ENCODE data around the gene MALRD1.

Gene MALRD1

DNA sequence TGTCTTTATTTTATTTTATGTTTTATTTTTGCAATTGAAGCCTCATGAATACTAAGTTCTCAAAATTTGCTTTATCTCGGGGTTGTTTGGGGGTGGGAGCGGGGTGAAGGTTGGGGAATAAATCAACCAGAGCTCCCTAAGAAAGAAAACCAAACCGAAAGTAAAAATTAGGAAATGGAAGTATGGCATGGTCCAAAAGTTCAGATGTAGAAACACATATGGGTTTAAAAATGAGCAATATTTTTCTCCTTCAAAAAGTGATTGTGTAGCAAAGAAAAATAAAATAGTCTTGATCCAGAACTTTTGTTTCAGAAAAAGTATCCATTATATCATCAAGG, 590.3 kb downstream of the MALRD1 start:
- TF ChIP-seq TAF1 (IDR thresholded peaks at IDR 0.05; ENCODE audit: borderline replicate concordance, insufficient read depth, low read length) = no peak
- TF ChIP-seq, protein P1, sequence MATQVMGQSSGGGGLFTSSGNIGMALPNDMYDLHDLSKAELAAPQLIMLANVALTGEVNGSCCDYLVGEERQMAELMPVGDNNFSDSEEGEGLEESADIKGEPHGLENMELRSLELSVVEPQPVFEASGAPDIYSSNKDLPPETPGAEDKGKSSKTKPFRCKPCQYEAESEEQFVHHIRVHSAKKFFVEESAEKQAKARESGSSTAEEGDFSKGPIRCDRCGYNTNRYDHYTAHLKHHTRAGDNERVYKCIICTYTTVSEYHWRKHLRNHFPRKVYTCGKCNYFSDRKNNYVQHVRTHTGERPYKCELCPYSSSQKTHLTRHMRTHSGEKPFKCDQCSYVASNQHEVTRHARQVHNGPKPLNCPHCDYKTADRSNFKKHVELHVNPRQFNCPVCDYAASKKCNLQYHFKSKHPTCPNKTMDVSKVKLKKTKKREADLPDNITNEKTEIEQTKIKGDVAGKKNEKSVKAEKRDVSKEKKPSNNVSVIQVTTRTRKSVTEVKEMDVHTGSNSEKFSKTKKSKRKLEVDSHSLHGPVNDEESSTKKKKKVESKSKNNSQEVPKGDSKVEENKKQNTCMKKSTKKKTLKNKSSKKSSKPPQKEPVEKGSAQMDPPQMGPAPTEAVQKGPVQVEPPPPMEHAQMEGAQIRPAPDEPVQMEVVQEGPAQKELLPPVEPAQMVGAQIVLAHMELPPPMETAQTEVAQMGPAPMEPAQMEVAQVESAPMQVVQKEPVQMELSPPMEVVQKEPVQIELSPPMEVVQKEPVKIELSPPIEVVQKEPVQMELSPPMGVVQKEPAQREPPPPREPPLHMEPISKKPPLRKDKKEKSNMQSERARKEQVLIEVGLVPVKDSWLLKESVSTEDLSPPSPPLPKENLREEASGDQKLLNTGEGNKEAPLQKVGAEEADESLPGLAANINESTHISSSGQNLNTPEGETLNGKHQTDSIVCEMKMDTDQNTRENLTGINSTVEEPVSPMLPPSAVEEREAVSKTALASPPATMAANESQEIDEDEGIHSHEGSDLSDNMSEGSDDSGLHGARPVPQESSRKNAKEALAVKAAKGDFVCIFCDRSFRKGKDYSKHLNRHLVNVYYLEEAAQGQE (IDR thresholded peaks at IDR 0.05; ENCODE audit: insufficient read depth in 1 of 2, low read depth in 2 of 2, low read length in 2 of 2) = no peak
- no peak for TF ChIP-seq SIN3A (IDR thresholded peaks at IDR 0.05; ENCODE audit: borderline replicate concordance, insufficient read depth, low read length)
- TF ChIP-seq POLR2AphosphoS5 (IDR thresholded peaks at IDR 0.05; ENCODE audit: low read depth, low read length) = no peak
- TF ChIP-seq FOXP2 (optimal IDR thresholded peaks at IDR 0.05; ENCODE audit: borderline replicate concordance, extremely low read depth, extremely low read length, insufficient read depth) = no peak

DNA sequence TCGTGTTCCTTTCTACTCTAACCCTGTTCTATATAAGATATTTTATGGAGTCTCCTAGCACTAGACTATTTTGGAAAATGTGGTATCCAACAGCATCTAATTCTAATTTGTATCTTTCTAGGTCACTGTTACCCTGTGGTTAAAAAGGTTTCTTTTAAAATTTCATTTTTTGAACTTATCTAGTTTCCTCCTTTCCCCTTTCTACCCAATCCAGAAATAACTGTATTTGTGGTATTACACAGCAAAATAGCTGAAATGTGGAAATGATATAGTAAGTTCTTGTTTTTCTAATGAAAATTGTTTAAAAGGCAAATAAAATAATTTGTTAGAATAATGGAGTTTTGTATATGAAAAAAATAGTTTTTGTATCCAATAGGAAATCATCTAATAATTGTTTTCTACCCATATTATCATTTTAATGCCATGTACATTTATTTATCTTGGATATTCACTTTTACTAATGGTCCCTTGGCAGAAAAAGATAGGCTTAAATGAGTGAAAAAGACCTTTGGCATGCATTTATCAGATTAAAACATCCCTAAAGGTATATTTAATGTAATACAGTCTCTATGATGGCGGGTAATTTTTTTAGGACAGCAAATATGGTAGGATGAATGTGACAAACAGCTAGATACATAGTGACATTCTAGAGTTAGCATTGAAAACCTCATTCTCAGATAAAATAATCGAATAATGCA, 592.1 kb downstream of the MALRD1 start:
- TF ChIP-seq SIN3A (IDR thresholded peaks at IDR 0.05; ENCODE audit: borderline replicate concordance, insufficient read depth, low read length) (no peak), TAF1 (IDR thresholded peaks at IDR 0.05; ENCODE audit: borderline replicate concordance, insufficient read depth, low read length) (no peak), FOXP2 (optimal IDR thresholded peaks at IDR 0.05; ENCODE audit: borderline replicate concordance, extremely low read depth, extremely low read length, insufficient read depth) (no peak), POLR2AphosphoS5 (IDR thresholded peaks at IDR 0.05; ENCODE audit: low read depth, low read length) (no peak)
- TF ChIP-seq, protein P1 (IDR thresholded peaks at IDR 0.05; ENCODE audit: insufficient read depth in 1 of 2, low read depth in 2 of 2, low read length in 2 of 2) = no peak

DNA sequence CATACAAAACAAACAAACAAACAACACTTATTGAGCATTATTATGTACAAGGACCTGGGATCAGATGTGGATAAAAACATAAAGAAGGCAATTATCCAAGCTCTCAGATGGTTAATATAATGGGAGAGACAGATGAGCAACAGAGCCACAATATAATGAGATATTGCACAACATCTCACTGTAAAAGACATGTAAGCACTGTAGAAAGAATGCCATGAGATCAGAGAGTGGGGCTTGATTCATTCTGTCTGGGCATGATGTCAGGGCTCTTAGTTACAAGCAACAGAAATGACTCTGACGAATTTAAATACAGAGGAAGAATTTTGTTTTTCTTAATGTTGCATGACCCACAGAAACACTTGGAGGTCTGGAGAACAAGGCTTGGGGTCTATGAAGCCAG, 602.9 kb downstream of the MALRD1 start:
- no peak for TF ChIP-seq SIN3A (IDR thresholded peaks at IDR 0.05; ENCODE audit: borderline replicate concordance, insufficient read depth, low read length)
- TF ChIP-seq FOXP2 (optimal IDR thresholded peaks at IDR 0.05; ENCODE audit: borderline replicate concordance, extremely low read depth, extremely low read length, insufficient read depth) = no peak
- TF ChIP-seq, protein P1 (IDR thresholded peaks at IDR 0.05; ENCODE audit: insufficient read depth in 1 of 2, low read depth in 2 of 2, low read length in 2 of 2) = no peak
- TF ChIP-seq POLR2AphosphoS5 (IDR thresholded peaks at IDR 0.05; ENCODE audit: low read depth, low read length) = no peak
- TF ChIP-seq TAF1 (IDR thresholded peaks at IDR 0.05; ENCODE audit: borderline replicate concordance, insufficient read depth, low read length) = no peak

DNA sequence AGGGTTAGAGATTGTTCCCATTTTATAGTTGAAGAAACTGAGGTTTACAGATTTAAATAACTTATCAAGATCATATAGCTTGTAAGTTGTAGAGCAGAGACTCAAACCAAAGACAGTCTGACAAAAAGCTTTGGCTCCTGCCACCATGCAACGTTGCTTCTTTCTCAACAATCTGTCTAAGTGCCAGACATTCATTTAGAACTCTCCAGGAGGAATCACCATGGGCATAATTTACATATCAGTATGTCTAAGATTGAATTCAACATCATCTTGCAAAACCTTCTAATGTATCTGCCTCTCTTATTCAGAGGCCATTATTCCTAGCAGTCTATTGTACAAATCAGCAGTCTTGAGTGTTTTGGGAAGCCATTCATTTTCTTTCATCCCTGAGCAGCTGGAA, 604.1 kb downstream of the MALRD1 start:
- TF ChIP-seq TAF1 (IDR thresholded peaks at IDR 0.05; ENCODE audit: borderline replicate concordance, insufficient read depth, low read length) = no peak
- no peak for TF ChIP-seq FOXP2 (optimal IDR thresholded peaks at IDR 0.05; ENCODE audit: borderline replicate concordance, extremely low read depth, extremely low read length, insufficient read depth)
- TF ChIP-seq, protein P1 (IDR thresholded peaks at IDR 0.05; ENCODE audit: insufficient read depth in 1 of 2, low read depth in 2 of 2, low read length in 2 of 2) = no peak
- no peak for TF ChIP-seq SIN3A (IDR thresholded peaks at IDR 0.05; ENCODE audit: borderline replicate concordance, insufficient read depth, low read length)

Data from PFSK-1 (cell line).